Esophagus (tissue), 2 donors: ENCODE results near the gene IL2RA. TPM values are rescaled to one million over a fixed set of nuclear protein-coding genes. Genes with fewer than 3 reads are reported as not detected.
"Not testable (repeated sequence)": the region's sequence is repeated elsewhere in the genome, so short reads cannot be mapped to it uniquely, and the experiment has no call there.

ENCODE experiments used
- H3K27ac ChIP-seq, 2 donors: one replicate each; pipeline ENCODE4 v1.5.1; 2013; ENCODE audit warnings: low read depth in 2 of 2, mild to moderate bottlenecking in 2 of 2, inconsistent platforms in 1 of 2, low read length in 1 of 2, moderate library complexity in 1 of 2
- H3K27me3 ChIP-seq, 2 donors: one replicate each; pipeline ENCODE4 v1.6.1; 2013; ENCODE audit warnings: low read length in 2 of 2, control low read depth in 1 of 2, mild to moderate bottlenecking in 1 of 2; ENCODE audit not compliant: insufficient read depth in 2 of 2, control insufficient read depth in 1 of 2
- H3K36me3 ChIP-seq, 2 donors: one replicate each; pipeline ENCODE4 v1.6.1; 2013; ENCODE audit warnings: low read length in 1 of 2; ENCODE audit not compliant: control insufficient read depth in 2 of 2, insufficient read depth in 2 of 2
- H3K4me1 ChIP-seq, 2 donors: one replicate each; pipeline ENCODE4 v1.6.1; 2013; ENCODE audit warnings: low read length in 1 of 2; ENCODE audit not compliant: control insufficient read depth in 2 of 2, insufficient read depth in 2 of 2
- H3K4me3 ChIP-seq, 2 donors: one replicate each; pipeline ENCODE4 v1.5.1; 2013; ENCODE audit warnings: low read length in 2 of 2, mild to moderate bottlenecking in 2 of 2, low read depth in 1 of 2, moderate library complexity in 1 of 2
- H3K9me3 ChIP-seq, 2 donors: one replicate each; pipeline ENCODE4 v1.6.1; 2013; ENCODE audit warnings: mild to moderate bottlenecking in 2 of 2, low read depth in 1 of 2, low read length in 1 of 2, moderate library complexity in 1 of 2; ENCODE audit not compliant: control insufficient read depth in 2 of 2, insufficient read depth in 1 of 2
- WGBS, 2 donors: extraction: QIAGEN DNeasy Blood & Tissue Kit; methylation state at CpG; one replicate each; pipeline ENCODE4 v1.1.7; 2013; 5-methylcytosine and 5-hydroxymethylcytosine counted together
- polyA plus RNA-seq, 2 donors: library from polyadenylated mRNA; stranded (reverse); fragments of 200-250 nt; gene quantifications; one replicate each; pipeline ENCODE4 v1.2.3, GENCODE V29; 2013
- donor health status: healthy with polysubstance abuse.
- donor health status: Bipolar disorder and iron deficiency.

Gene IL2RA
- polyA plus RNA-seq, 2 donors, result 0.16 to 0.18 TPM

GRCh38 chr10:6044751-6045313, 17.3 kb downstream of the IL2RA start:
- no peaks in the 10 kb centered on the region for H3K9me3 ChIP-seq
- WGBS, 2 donors, result 79 to 81% methylated on average over 4 of the region's 4 CpGs
- no peaks in the 10 kb centered on the region for H3K27me3 ChIP-seq
- no peak overlapping the region for H3K27ac ChIP-seq
- H3K4me1 ChIP-seq, result no peaks in the 10 kb centered on the region
- no peaks in the 10 kb centered on the region for H3K36me3 ChIP-seq
- H3K4me3 ChIP-seq, result no peak overlapping the region

GRCh38 chr10:6044060-6044459, 18.1 kb downstream of the IL2RA start:
- H3K36me3 ChIP-seq, result no peaks in the 10 kb centered on the region
- H3K4me1 ChIP-seq, result no peaks in the 10 kb centered on the region
- no peaks in the 10 kb centered on the region for H3K9me3 ChIP-seq
- no peak overlapping the region for H3K4me3 ChIP-seq
- H3K27ac ChIP-seq, result no peak overlapping the region
- H3K27me3 ChIP-seq, result no peaks in the 10 kb centered on the region
- WGBS, 2 donors, result 80% methylated on average over 7 of the region's 7 CpGs

- H3K9me3 ChIP-seq, H3K36me3 ChIP-seq, H3K27me3 ChIP-seq, H3K27ac ChIP-seq, H3K4me1 ChIP-seq, H3K4me3 ChIP-seq: not testable (repeated sequence)
- 83 to 86% methylated on average over 6 of the region's 6 CpGs for WGBS, 2 donors
Observed at GRCh38 chr10:6043377-6043776, 18.8 kb downstream of the IL2RA start.

GRCh38 chr10:6040205-6040604, 22.0 kb downstream of the IL2RA start:
- WGBS, 2 donors, result 90% methylated on average over 5 of the region's 5 CpGs
- H3K4me1 ChIP-seq, result no peaks in the 10 kb centered on the region
- H3K36me3 ChIP-seq, result no peaks in the 10 kb centered on the region
- H3K27me3 ChIP-seq, result no peaks in the 10 kb centered on the region
- no peaks in the 10 kb centered on the region for H3K9me3 ChIP-seq
- no peak overlapping the region for H3K27ac ChIP-seq
- no peak overlapping the region for H3K4me3 ChIP-seq

GRCh38 chr10:6039711-6040110, 22.5 kb downstream of the IL2RA start:
- Histone ChIP-seq H3K27ac (no peak overlapping the region), H3K4me3 (no peak overlapping the region)
- 91 to 97% methylated on average over 4 of the region's 4 CpGs for WGBS, 2 donors

GRCh38 chr10:6038071-6038631, 24.0 kb downstream of the IL2RA start:
- Histone ChIP-seq H3K4me1 (no peaks in the 10 kb centered on the region), H3K9me3 (no peaks in the 10 kb centered on the region), H3K27ac (no peak overlapping the region), H3K36me3 (no peaks in the 10 kb centered on the region), H3K27me3 (no peaks in the 10 kb centered on the region), H3K4me3 (no peak overlapping the region)
- 81 to 88% methylated on average over 2 of the region's 2 CpGs for WGBS, 2 donors

More at GRCh38 chr10:6039711-6040110, 22.5 kb downstream of the IL2RA start:
- H3K4me1 ChIP-seq, result no peaks in the 10 kb centered on the region
- no peaks in the 10 kb centered on the region for H3K36me3 ChIP-seq
- no peaks in the 10 kb centered on the region for H3K27me3 ChIP-seq
- H3K9me3 ChIP-seq, result no peaks in the 10 kb centered on the region

- H3K4me1 ChIP-seq, result no peaks in the 10 kb centered on the region
- no peak overlapping the region for H3K27ac ChIP-seq
- no peak overlapping the region for H3K4me3 ChIP-seq
- H3K9me3 ChIP-seq, result no peaks in the 10 kb centered on the region
- H3K36me3 ChIP-seq, result no peaks in the 10 kb centered on the region
- no peaks in the 10 kb centered on the region for H3K27me3 ChIP-seq
- 89 to 93% methylated on average over 8 of the region's 8 CpGs for WGBS, 2 donors
Observed at GRCh38 chr10:6037422-6037821, 24.7 kb downstream of the IL2RA start.

GRCh38 chr10:6036861-6037321, 25.3 kb downstream of the IL2RA start:
- no peak overlapping the region for H3K4me3 ChIP-seq
- no peaks in the 10 kb centered on the region for H3K36me3 ChIP-seq
- H3K27me3 ChIP-seq, result no peaks in the 10 kb centered on the region
- WGBS, 2 donors, result 58 to 67% methylated on average over 11 of the region's 11 CpGs
- no peak overlapping the region for H3K27ac ChIP-seq
- H3K9me3 ChIP-seq, result no peaks in the 10 kb centered on the region
- no peaks in the 10 kb centered on the region for H3K4me1 ChIP-seq

GRCh38 chr10:6035931-6036575, 26.1 kb downstream of the IL2RA start:
- H3K27ac ChIP-seq, result no peak overlapping the region
- no peak overlapping the region for H3K4me3 ChIP-seq
- H3K4me1 ChIP-seq, result no peaks in the 10 kb centered on the region
- H3K36me3 ChIP-seq, result no peaks in the 10 kb centered on the region
- WGBS, 2 donors, result 84 to 88% methylated on average over 13 of the region's 13 CpGs
- H3K9me3 ChIP-seq, result no peaks in the 10 kb centered on the region
- H3K27me3 ChIP-seq, result no peaks in the 10 kb centered on the region
